Adrenal gland (tissue), 12 donors: ENCODE results near the gene PPP1R15A. TPM values are rescaled to one million over a fixed set of nuclear protein-coding genes. Genes with fewer than 3 reads are reported as not detected.
"Not testable (repeated sequence)": the region's sequence is repeated elsewhere in the genome, so short reads cannot be mapped to it uniquely, and the experiment has no call there.

Source experiments
- DNase-seq, 7 donors: peaks; one replicate each; pipeline ENCODE4 v3.0.0-alpha.2; 2019 to 2020
- H3K27ac ChIP-seq, 5 donors: fragments of 200-600 bp; sonication (generic) in 4 of 5; 1 replicate in 3 of 5; 2 replicates in 2 of 5; pipeline versions ENCODE4 v1.5.1 to v1.8.0; 2016 to 2020; ENCODE audit warnings: mild to moderate bottlenecking in 1 of 5
- H3K27me3 ChIP-seq: fragments of 200-600 bp; 2 replicates; pipeline ENCODE4 v1.8.0; 2021
- H3K36me3 ChIP-seq, 2 donors: fragments of 200-600 bp; replicated peaks in 1 of 2; 1 replicate in 1 of 2; 2 replicates in 1 of 2; pipeline versions ENCODE4 v1.5.1 to v1.8.0; 2018 to 2022
- H3K4me1 ChIP-seq, 2 donors: fragments of 200-600 bp; replicated peaks in 1 of 2; 1 replicate in 1 of 2; 2 replicates in 1 of 2; pipeline versions ENCODE4 v1.5.1 to v1.8.0; 2018 to 2021
- H3K4me3 ChIP-seq, 4 donors: fragments of 200-600 bp; sonication (generic) in 3 of 4; one replicate each; pipeline ENCODE4 v1.5.1; 2016 to 2018
- H3K9me3 ChIP-seq, 3 donors: fragments of 200-600 bp; sonication (generic) in 1 of 3; replicated peaks in 1 of 3; 1 replicate in 2 of 3; 2 replicates in 1 of 3; pipeline versions ENCODE4 v1.5.1 to v1.8.0; 2016 to 2021
- POLR2A ChIP-seq, 2 donors: fragments of 450-650 bp; IDR thresholded peaks; one replicate each; pipeline ENCODE4 v1.6.1; 2017; ENCODE audit warnings: antibody characterized with exemption in 2 of 2, mild to moderate bottlenecking in 2 of 2, moderate library complexity in 1 of 2
- WGBS, 4 donors: extraction: QIAGEN DNeasy Blood & Tissue Kit in 2 of 4; methylation state at CpG; one replicate each; pipeline versions ENCODE4 v1.1.5 to v1.1.7; 2013 to 2017; 5-methylcytosine and 5-hydroxymethylcytosine counted together
- intact Hi-C, 2 donors: fragments of 100-400 bp; cut with DNase I; formaldehyde crosslinking; loops; one replicate each; pipeline versions ENCODE4 v1.14.1 to v1.15.0; 2022 to 2023
- polyA plus RNA-seq, 3 donors: library from polyadenylated mRNA; stranded (reverse); fragments of 200-250 nt in 2 of 3; fragments of 350-450 nt in 1 of 3; fragmentation: Illumina TruSeq in 1 of 3; extraction: RNeasy Lipid Tissue Mini Kit (QIAGEN cat#74804) in 1 of 3; gene quantifications; one replicate each; pipeline ENCODE4 v1.2.3, GENCODE V29; 2013 to 2014
- total RNA-seq, 9 donors: library from RNA; depleted of rRNA in 4 of 9; stranded (reverse); fragments of >200 nt in 4 of 9; fragments of 120-200 nt in 1 of 9; fragmentation: NEBNext Ultra II Directional in 1 of 9; extraction: Animal tissue kit (Norgen Biotek cat#: 25700) in 1 of 9; gene quantifications; one replicate each; pipeline versions ENCODE4 v1.1.0 to v1.2.4, GENCODE V29; 2013 to 2023
- TF ChIP-seq, protein P1 (sequence below), 6 experiments: fragments of 450-650 bp in 4 of 6; fragments of 200-600 bp in 2 of 6; sonication (generic) in 1 of 6; IDR thresholded peaks; 1 replicate in 5 of 6; 2 replicates in 1 of 6; pipeline versions ENCODE4 v1.5.1 to v1.8.0; 2016 to 2021; ENCODE audit warnings: antibody characterized with exemption in 6 of 6, mild to moderate bottlenecking in 2 of 6, moderate library complexity in 1 of 6
- donor health status: healthy with polysubstance abuse.
- donor health status: Bipolar disorder and iron deficiency.
- donor health status: DM: yes; HTN: yes; CAD: no.
- donor health status: DM: no; HTN: no; CAD: no.
- donor health status: DM: no; HTN: no; CAD: no.
- donor health status: DM: yes; HTN: yes; CAD: no.

PPP1R15A gene
- total and polyA plus RNA-seq, 12 donors = 18.2 to 174 (median 43.7) TPM

DNA sequence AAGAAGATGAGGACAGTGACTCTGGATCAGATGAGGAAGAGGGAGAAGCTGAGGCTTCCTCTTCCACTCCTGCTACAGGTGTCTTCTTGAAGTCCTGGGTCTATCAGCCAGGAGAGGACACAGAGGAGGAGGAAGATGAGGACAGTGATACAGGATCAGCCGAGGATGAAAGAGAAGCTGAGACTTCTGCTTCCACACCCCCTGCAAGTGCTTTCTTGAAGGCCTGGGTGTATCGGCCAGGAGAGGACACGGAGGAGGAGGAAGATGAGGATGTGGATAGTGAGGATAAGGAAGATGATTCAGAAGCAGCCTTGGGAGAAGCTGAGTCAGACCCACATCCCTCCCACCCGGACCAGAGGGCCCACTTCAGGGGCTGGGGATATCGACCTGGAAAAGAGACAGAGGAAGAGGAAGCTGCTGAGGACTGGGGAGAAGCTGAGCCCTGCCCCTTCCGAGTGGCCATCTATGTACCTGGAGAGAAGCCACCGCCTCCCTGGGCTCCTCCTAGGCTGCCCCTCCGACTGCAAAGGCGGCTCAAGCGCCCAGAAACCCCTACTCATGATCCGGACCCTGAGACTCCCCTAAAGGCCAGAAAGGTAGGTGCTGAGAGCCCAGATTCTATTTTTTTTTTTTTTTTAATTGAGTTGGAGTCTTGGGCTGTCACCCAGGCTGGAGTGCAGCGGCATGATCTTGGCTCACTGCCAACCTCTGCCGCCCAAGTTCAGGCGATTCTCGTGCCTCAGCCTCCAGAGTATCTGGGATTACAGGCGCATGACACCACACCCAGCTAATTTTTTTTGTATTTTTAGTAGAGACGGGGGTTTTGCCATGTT is 2.3 kb downstream of the PPP1R15A start:
- peak in 5 of 7 donors; percentile 53 to 73 (median 61) for DNase-seq

DNA sequence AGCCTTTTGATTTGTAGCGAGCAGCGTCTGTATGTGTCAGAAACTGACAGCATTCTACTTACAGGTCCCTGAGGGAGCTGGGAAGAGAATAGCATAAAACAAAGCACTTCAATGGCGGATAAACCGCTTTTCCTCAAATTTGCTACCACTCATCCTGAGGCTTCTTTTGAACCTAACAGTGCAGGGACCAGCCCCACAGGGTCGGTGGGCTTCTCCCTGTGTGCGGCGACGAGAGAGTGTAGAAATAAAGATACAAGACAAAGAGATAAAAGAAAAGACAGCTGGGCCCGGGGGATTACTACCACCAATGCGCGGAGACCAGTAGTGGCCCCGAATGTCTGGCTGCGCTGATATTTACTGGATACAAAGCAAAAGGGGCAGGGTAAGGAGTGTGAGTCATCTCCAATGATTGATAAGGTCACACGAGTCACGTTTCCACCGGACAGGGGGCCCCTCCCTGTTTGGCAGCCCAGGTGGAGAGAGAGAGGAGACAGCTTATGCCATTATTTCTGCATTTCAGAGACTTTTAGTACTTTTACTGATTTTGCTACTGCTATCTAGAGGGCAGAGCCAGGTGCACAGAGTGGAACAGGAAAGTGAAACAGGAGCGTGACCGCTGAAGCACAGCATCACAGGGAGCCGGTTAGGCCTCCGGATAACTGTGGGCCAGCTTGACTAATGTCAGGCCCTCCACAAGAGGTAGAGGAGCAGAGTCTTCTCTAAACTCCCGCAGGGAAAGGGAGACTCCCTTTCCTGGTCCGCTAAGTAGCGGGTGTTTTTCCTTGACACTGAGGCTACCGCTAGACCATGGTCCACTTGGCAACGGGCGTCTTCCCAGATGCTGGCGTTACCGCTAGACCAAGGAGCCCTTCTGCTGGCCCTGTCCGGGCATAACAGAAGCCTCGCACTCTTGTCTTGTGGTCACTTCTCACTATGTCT is 4.1 kb downstream of the PPP1R15A start:
- intact Hi-C loops = loop anchor here in 1 of 2 donors (10.0 kb wide), 1 partner anchor 88 kb away; the partner anchor contains the start of gene FTL
- H3K4me1 ChIP-seq = peaks cover 34 to 35% of the 10 kb centered on the region in 2 donors

More for the DNA sequence above, 2.3 kb downstream of the PPP1R15A start:
- Histone ChIP-seq H3K4me1 (peaks cover 34 to 35% of the 10 kb centered on the region in 2 donors), H3K4me3 (peak overlapping the region in 2 of 4 donors; percentile 80 to 81), H3K27ac (peak overlapping the region; percentile 83 to 100 (median 99)), H3K9me3 (no peaks in the 10 kb centered on the region), H3K27me3 (no peaks in the 10 kb centered on the region), H3K36me3 (peaks cover 0 to 43% of the 10 kb centered on the region in 2 donors)
- intact Hi-C loops = loop anchor here in 1 of 2 donors (10.0 kb wide), 1 partner anchor 90 kb away; the partner anchor contains the start of gene FTL
- 11 to 15% (median 13%) methylated on average over 17 of the region's 17 CpGs for WGBS, 4 donors
- TF ChIP-seq, protein P1, sequence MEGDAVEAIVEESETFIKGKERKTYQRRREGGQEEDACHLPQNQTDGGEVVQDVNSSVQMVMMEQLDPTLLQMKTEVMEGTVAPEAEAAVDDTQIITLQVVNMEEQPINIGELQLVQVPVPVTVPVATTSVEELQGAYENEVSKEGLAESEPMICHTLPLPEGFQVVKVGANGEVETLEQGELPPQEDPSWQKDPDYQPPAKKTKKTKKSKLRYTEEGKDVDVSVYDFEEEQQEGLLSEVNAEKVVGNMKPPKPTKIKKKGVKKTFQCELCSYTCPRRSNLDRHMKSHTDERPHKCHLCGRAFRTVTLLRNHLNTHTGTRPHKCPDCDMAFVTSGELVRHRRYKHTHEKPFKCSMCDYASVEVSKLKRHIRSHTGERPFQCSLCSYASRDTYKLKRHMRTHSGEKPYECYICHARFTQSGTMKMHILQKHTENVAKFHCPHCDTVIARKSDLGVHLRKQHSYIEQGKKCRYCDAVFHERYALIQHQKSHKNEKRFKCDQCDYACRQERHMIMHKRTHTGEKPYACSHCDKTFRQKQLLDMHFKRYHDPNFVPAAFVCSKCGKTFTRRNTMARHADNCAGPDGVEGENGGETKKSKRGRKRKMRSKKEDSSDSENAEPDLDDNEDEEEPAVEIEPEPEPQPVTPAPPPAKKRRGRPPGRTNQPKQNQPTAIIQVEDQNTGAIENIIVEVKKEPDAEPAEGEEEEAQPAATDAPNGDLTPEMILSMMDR (IDR thresholded peaks at IDR 0.05) = peak in 1 of 6 experiments; percentile 22
- TF ChIP-seq POLR2A (IDR thresholded peaks at IDR 0.05) = peak in 1 of 2 donors; percentile 18

DNA sequence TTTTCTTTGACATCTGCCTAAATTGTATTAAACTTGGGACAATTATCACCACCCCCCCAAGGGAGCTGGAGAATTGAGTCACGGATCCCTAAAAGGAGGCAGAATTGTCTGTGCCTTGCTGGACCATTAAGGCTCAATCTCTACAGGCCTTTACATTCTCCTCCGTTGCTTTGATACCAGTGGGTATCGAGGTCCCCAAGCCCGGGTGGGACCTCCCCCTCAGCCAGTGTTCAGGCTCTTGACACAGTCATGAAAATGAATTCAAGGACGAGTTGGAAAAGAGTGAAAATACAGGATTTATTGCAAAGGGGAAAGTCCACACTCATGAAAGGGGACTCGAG is 5.6 kb downstream of the PPP1R15A start:
- TF ChIP-seq POLR2A (IDR thresholded peaks at IDR 0.05) = no peak
- TF ChIP-seq, protein P1 (IDR thresholded peaks at IDR 0.05) = no peak
- peak overlapping the region in 2 of 5 donors; percentile 58 to 60 for H3K27ac ChIP-seq
- H3K4me1 ChIP-seq = peaks cover 34 to 35% of the 10 kb centered on the region in 2 donors

More for the DNA sequence above, 4.1 kb downstream of the PPP1R15A start:
- 52 to 76% (median 55%) methylated on average over 28 to 30 of the region's 30 CpGs for WGBS, 4 donors
- H3K9me3 ChIP-seq, H3K27me3 ChIP-seq: not testable (repeated sequence)
- H3K36me3 ChIP-seq = peaks cover 0 to 43% of the 10 kb centered on the region in 2 donors
- TF ChIP-seq POLR2A (IDR thresholded peaks at IDR 0.05) = peak in 1 of 2 donors; percentile 71
- peak overlapping the region in 1 of 4 donors; percentile 80 for H3K4me3 ChIP-seq
- DNase-seq = peak; percentile 62 to 80 (median 74)
- peak overlapping the region; percentile 83 to 100 (median 99) for H3K27ac ChIP-seq

DNA sequence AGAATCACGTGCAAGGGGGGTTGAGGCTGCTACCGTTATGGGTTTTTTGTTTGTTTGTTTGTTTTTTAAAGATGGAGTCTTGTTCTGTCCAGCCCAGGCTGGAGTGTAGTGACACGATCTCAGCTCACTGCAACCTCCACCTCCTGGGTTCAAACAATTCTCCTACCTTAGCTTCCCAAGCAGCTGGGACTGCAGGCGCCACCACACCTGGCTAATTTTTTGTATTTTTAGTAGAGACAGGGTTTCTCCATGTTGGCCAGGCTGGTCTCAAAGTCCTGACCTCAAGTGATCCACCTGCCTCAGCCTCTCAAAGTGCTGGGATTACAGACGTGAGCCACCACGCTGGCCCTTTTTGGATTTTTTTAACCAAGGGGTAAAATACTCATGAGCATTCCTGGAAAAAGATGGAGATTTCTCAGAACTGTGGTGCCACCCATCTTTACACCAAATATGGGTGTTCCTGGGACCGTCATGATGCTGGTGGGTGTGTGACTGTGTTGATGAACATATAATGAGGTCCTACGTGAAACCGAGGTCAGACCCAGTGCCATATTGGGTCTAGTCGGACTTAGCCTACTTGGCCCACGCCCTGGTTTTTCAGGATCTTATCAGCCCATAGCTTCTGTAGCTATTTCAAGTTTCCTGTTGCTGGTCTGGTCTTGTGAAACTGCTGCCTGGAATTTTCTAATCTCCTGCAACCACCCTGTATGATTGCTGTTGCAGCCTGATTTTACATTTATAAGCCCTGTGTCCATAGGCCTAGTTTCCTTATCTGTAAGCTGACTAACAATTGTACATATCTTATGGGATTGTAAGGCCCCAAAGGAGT is 6.2 kb downstream of the PPP1R15A start:
- Histone ChIP-seq H3K27me3 (no peaks in the 10 kb centered on the region), H3K9me3 (no peaks in the 10 kb centered on the region), H3K4me3 (no peak overlapping the region), H3K27ac (peak overlapping the region in 2 of 5 donors; percentile 58 to 60), H3K4me1 (peaks cover 31 to 32% of the 10 kb centered on the region in 2 donors), H3K36me3 (peaks cover 0 to 40% of the 10 kb centered on the region in 2 donors)
- 70 to 83% (median 74%) methylated on average over 8 to 11 of the region's 11 CpGs for WGBS, 4 donors
- intact Hi-C loops = loop anchor here in 1 of 2 donors (10.0 kb wide), 1 partner anchor 86 kb away; the partner anchor contains the start of gene FTL
- DNase-seq = peak in 6 of 7 donors; percentile 57 to 77 (median 63)
- TF ChIP-seq, protein P1 (IDR thresholded peaks at IDR 0.05) = no peak
- TF ChIP-seq POLR2A (IDR thresholded peaks at IDR 0.05) = peak; percentile 4 to 8

More for the DNA sequence above, 5.6 kb downstream of the PPP1R15A start:
- Histone ChIP-seq H3K36me3 (peaks cover 0 to 43% of the 10 kb centered on the region in 2 donors), H3K9me3 (no peaks in the 10 kb centered on the region), H3K27me3 (no peaks in the 10 kb centered on the region), H3K4me3 (no peak overlapping the region)
- intact Hi-C loops = loop anchor here in 1 of 2 donors (10.0 kb wide), 1 partner anchor 87 kb away; the partner anchor contains the start of gene FTL
- DNase-seq = no peak
- 74 to 81% (median 80%) methylated on average over 6 of the region's 6 CpGs for WGBS, 4 donors
